SK-N-MC (cell line): Measurements from ENCODE around the gene PTGS1.
"Not testable (repeated sequence)": the region's sequence is repeated elsewhere in the genome, so short reads cannot be mapped to it uniquely, and the experiment has no call there.

ENCODE experiments used
- DNase-seq: peaks from one replicate; pipeline ENCODE4 v3.0.0-alpha.2; 2011; ENCODE audit warnings: low read depth, low spot score
- H3K27ac ChIP-seq: fragments of 200-600 bp; sonication (generic); 2 replicates; pipeline ENCODE4 v1.5.1; 2016; ENCODE audit warnings: mixed run types
- H3K36me3 ChIP-seq: fragments of 200-600 bp; sonication (generic); 2 replicates; pipeline ENCODE4 v1.6.1; 2017; ENCODE audit warnings: antibody characterized with exemption, low read length, mixed read lengths; ENCODE audit not compliant: insufficient read depth
- H3K4me3 ChIP-seq: fragments of 200-600 bp; sonication (generic); 2 replicates; pipeline ENCODE4 v1.5.1; 2016
- H3K9ac ChIP-seq: fragments of 200-600 bp; sonication (generic); 2 replicates; pipeline ENCODE4 v1.8.0; 2017; ENCODE audit warnings: mixed run types, mixed read lengths; ENCODE audit not compliant: insufficient read length
- H3K9me3 ChIP-seq: fragments of 200-600 bp; sonication (generic); 2 replicates; pipeline ENCODE4 v1.6.1; 2017; ENCODE audit warnings: low read depth, mild to moderate bottlenecking, antibody characterized with exemption, low read length, moderate library complexity, mixed read lengths
- EZH2 ChIP-seq: fragments of 200-600 bp; sonication (generic); IDR thresholded peaks from one replicate; pipeline ENCODE4 v1.6.1; 2017; ENCODE audit warnings: antibody characterized with exemption
- FOXP2 ChIP-seq: optimal IDR thresholded peaks from 2 replicates; pipeline ENCODE3; 2011; ENCODE audit warnings: mild to moderate bottlenecking, moderate library complexity; ENCODE audit not compliant: insufficient read depth; ENCODE audit errors: extremely low read length, control extremely low read depth
- POLR2AphosphoS5 ChIP-seq: IDR thresholded peaks from 2 replicates; pipeline ENCODE4 v1.6.1; 2012; ENCODE audit warnings: mild to moderate bottlenecking, low read depth, low read length, borderline replicate concordance

Gene PTGS1

DNA sequence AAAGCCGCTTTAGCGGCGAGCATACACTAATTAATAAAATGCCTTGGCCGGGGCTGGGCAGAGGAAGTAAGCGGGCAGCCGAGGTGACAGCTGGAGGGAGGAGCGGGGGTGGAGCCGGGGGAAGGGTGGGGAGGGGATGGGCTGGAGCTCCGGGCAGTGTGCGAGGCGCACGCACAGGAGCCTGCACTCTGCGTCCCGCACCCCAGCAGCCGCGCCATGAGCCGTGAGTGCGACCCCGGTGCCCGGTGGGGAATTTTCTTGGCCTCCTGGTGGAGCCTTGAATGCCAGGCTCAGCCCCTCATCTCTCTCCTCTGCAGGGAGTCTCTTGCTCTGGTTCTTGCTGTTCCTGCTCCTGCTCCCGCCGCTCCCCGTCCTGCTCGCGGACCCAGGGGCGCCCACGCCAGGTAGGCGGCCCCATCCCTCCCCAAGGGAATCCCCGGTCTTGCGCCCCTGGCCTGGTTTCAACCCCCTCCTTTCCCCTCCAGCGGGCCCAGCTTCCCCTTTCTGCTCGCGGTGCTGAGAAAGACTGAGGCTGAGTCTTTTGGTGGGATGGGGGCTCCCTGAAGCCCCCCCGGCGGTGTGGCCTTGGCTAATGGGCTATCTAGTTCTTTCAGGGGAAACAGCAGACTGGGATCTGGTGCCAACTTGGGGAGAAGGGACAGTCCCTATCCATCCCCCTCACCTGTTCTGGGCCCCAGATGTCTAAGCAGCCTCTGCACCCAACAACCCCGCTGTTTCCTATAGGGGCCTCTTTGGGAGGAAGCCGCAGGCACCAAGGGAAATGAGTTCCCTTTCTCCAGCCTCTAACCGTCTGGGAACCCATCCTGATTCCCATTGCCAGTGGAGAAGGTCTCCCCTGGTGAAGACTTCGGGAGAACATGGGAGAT, at the start of gene PTGS1:
Gene PTGS1 (plus strand): TSS at position 156 of the 887 bp plus-strand sequence. CDS start 61 bp downstream, at position 217.
- Histone ChIP-seq H3K9me3 (no peaks in the 10 kb centered on the region), H3K9ac (no peak within 1 kb of the TSS), H3K36me3 (no peaks in the 10 kb centered on the region), H3K27ac (no peak within 1 kb of the TSS), H3K4me3 (no peak within 1 kb of the TSS)
- DNase-seq, result no peak
- TF ChIP-seq POLR2AphosphoS5, result no peak
- TF ChIP-seq EZH2, result no peak
- TF ChIP-seq FOXP2, result no peak

DNA sequence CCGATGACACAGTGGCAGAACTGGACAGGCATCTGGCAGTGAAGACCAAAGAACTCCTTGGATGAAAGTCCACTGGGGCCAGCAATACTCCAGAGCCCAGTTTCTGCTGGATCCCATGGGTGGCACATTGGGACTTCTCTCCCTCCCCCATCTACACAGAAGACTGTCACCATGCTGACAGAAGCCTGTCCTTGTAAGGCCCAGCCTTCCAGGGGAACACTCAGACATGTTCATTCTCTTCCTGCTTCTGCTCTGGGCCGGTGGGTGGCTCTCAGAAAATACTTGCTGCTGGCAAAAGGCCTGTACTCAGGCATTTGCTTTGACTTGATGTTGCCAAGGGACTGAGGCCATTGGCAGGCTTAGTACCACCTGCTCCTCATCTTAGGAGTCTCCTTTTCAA, 48.3 kb upstream of the PTGS1 start:
- Histone ChIP-seq H3K27ac (no peak overlapping the region), H3K9me3 (no peaks in the 10 kb centered on the region), H3K36me3 (peaks cover 30% of the 10 kb centered on the region)

DNA sequence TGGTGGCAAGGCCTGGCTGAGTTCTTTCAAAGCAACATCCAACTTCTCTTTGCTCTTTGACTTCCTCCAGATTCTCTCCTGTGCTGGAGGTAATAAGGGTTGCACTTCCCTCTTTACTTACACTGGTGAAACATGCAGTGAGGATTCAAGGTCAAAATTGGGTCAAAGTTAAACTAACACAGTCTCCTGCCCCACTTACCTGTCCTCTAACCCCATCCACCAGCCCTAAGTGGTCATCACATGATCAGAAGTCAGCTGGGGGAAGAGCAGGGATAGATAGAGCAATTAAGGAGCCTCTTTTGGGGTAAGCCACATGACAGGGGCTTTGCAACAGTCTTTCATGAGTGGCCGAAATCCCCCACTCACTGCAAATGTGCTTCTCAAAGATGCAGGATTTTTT, 46.2 kb upstream of the PTGS1 start:
- not testable (repeated sequence) for H3K4me3 ChIP-seq, H3K27ac ChIP-seq, H3K9ac ChIP-seq, H3K9me3 ChIP-seq, DNase-seq
- peaks cover 30% of the 10 kb centered on the region for H3K36me3 ChIP-seq

More for the DNA sequence above, 48.3 kb upstream of the PTGS1 start:
- no peak overlapping the region for H3K4me3 ChIP-seq
- no peak for TF ChIP-seq FOXP2
- no peak for TF ChIP-seq POLR2AphosphoS5
- TF ChIP-seq EZH2, result no peak
- DNase-seq, result no peak
- no peak overlapping the region for H3K9ac ChIP-seq

DNA sequence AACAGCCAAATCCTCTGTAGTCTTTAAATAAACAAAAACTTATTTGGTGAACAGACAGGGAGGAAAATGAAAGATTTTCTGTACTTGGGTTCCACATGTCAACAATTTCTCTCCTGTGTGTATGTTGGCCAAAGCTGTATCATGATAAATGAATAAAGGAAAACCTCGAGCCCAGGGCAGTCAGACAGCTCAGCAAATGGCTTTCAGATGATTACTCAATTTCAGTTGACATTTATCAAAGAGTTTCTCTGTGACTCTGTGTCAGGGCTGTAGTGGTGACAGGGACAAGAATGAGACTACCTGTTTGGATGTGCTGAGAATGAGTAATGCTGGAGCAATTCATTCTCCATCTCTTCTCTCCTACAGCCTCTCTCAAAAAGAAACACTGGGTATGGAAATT, 45.7 kb upstream of the PTGS1 start:
- no peak for TF ChIP-seq EZH2
- no peak for TF ChIP-seq FOXP2
- no peak overlapping the region for H3K4me3 ChIP-seq
- DNase-seq, result no peak
- H3K36me3 ChIP-seq, result peaks cover 30% of the 10 kb centered on the region
- H3K9me3 ChIP-seq, result no peaks in the 10 kb centered on the region
- H3K9ac ChIP-seq, result no peak overlapping the region
- H3K27ac ChIP-seq, result no peak overlapping the region

DNA sequence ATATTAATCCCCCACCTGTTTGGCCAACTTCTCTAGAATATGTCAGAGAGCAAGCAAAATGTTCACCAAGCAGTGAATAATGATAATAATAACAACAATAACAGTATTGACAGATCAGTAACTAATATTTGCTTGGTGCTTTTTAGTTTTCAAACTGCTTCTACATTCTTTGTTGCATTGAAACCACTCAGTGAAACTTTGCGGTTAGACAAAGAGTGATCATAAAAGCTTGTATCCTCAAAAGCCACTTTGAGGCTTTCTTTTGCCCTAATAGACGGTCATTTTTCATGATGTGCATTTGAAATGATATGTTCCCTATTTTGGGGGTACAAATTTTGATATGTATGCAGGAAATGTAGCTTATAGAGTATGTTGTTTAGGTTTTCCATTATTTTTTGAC, 43.6 kb upstream of the PTGS1 start:
- H3K27ac ChIP-seq, result no peak overlapping the region
- no peak overlapping the region for H3K9ac ChIP-seq
- no peaks in the 10 kb centered on the region for H3K9me3 ChIP-seq
- TF ChIP-seq EZH2 (no peak), POLR2AphosphoS5 (no peak), FOXP2 (no peak)
- no peak overlapping the region for H3K4me3 ChIP-seq
- no peak for DNase-seq
- peaks cover 25% of the 10 kb centered on the region for H3K36me3 ChIP-seq

DNA sequence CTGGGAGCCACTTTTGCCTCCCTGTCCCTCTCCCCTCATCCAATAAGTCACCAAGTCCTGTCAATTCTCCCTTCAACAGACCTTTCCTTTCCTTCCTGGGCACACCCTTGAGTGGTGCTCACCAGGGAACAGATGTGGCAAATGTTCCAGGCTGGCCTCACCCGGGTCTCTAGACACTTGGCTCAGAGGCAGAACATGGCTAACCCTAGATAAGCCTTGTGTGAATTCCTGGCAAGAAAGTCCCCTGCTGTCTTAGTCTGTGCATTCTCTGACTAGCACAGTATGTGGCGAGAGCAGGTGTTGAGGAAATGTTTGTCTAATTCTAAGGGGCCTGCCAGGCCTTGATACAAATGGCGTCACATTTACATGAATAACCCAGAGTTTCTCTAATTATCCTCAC, 41.2 kb upstream of the PTGS1 start:
- H3K36me3 ChIP-seq, result peaks cover 5% of the 10 kb centered on the region; the same call in 1 of the 2 replicates
- no peak overlapping the region for H3K9ac ChIP-seq
- TF ChIP-seq EZH2, result no peak
- TF ChIP-seq FOXP2, result no peak
- no peak for TF ChIP-seq POLR2AphosphoS5
- H3K4me3 ChIP-seq, result no peak overlapping the region
- no peak for DNase-seq
- H3K27ac ChIP-seq, result no peak overlapping the region
- no peaks in the 10 kb centered on the region for H3K9me3 ChIP-seq

DNA sequence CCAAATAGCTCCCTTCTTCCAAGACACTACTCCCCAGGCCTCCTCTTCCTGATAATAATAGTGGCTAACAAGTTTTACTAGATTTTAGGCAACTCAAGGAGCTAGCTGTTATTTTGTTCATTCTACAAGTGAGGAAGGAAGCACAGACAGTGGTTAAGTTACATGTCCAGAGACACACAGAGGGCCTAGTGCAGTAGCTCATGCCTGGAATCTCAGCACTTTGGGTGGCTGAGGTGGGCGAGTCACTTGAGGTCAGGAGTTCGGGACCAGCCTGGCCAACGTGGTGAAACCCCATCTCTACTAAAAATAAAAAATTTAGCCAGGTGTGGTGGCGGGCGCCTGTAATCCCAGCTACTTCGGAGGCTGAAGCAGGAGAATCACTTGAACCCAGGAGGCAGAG, 40.4 kb upstream of the PTGS1 start:
- not testable (repeated sequence) for H3K9ac ChIP-seq, DNase-seq, H3K36me3 ChIP-seq, H3K27ac ChIP-seq, H3K4me3 ChIP-seq, H3K9me3 ChIP-seq

DNA sequence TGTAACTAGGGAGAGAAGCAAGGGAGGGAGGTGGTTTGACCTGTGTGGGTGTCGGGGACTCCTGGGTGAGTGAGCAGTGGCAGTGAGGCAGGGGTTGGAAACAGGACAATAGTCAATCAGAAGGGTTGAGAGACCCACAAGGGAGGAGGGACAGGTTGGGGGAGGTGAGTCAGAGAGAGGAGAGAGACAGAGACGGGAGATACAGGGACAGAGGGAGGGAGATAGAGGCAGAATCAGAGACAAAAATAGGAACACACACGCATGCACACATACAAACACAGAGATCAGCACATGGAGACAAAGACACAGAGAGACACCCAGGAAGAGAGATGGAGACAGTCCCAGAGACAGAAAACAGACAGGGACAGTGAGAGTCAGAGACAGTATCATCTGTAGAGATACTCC, 39.3 kb upstream of the PTGS1 start:
- H3K9ac ChIP-seq, result no peak overlapping the region
- peaks cover 4% of the 10 kb centered on the region; the same call in 1 of the 2 replicates for H3K36me3 ChIP-seq
- no peak overlapping the region for H3K4me3 ChIP-seq
- no peak for DNase-seq
- no peak overlapping the region for H3K27ac ChIP-seq
- TF ChIP-seq POLR2AphosphoS5 (no peak), EZH2 (no peak)
- H3K9me3 ChIP-seq, result no peaks in the 10 kb centered on the region

DNA sequence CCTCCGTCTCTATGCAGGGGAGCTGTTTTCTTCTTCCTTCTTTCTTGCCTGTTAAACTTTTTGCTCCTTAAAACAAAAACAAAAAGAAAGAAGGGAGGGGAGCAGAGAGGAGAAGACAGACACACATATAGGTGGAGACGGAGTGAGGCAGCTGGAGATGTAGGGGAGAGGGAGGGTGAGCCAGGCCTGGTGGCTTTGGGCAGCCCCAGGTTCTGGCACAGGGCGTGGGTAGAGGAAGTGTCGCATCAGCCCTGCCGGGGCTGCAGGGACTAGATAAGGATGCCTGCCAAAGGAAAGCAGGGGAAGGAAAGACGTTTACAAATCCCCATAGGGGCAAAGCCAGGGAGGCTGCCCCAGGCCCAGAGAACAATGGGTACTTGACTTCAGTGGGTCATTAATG, 38.7 kb upstream of the PTGS1 start:
- H3K4me3 ChIP-seq, result no peak overlapping the region
- no peaks in the 10 kb centered on the region; the same call in 1 of the 2 replicates for H3K36me3 ChIP-seq
- no peaks in the 10 kb centered on the region for H3K9me3 ChIP-seq
- H3K27ac ChIP-seq, result no peak overlapping the region
- no peak overlapping the region for H3K9ac ChIP-seq
- DNase-seq, result no peak
- no peak for TF ChIP-seq POLR2AphosphoS5
- no peak for TF ChIP-seq EZH2
- no peak for TF ChIP-seq FOXP2
